Prostate gland (tissue), 2 donors: Measurements from ENCODE around the gene SDC3. TPM values are rescaled to one million over a fixed set of nuclear protein-coding genes. Genes with fewer than 3 reads are reported as not detected.

Experiments
- DNase-seq: peaks from one replicate; pipeline ENCODE4 v3.0.0-alpha.2; 2019; ENCODE audit warnings: low spot score
- H3K27ac ChIP-seq, 2 donors: fragments of 200-600 bp; sonication (generic); 2 replicates each; pipeline ENCODE4 v1.5.1; 2017 to 2019
- H3K27me3 ChIP-seq: fragments of 200-600 bp; sonication (generic); replicated peaks from 2 replicates; pipeline ENCODE4 v1.5.1; 2019; ENCODE audit not compliant: insufficient read depth
- H3K36me3 ChIP-seq, 2 donors: fragments of 200-600 bp; sonication (generic); 1 replicate in 1 of 2; 2 replicates in 1 of 2; pipeline versions ENCODE4 v1.5.1 to v1.8.1; 2017 to 2019
- H3K4me1 ChIP-seq: fragments of 200-600 bp; sonication (generic); replicated peaks from 2 replicates; pipeline ENCODE4 v1.5.1; 2019
- H3K4me3 ChIP-seq, 2 donors: fragments of 200-600 bp; sonication (generic); 2 replicates each; pipeline ENCODE4 v1.5.1; 2017 to 2019
- H3K9me3 ChIP-seq: fragments of 200-600 bp; sonication (generic); 2 replicates; pipeline ENCODE4 v1.5.1; 2017
- POLR2A ChIP-seq: fragments of 450-650 bp; IDR thresholded peaks from one replicate; pipeline ENCODE4 v1.6.1; 2016; ENCODE audit warnings: antibody characterized with exemption, mild to moderate bottlenecking
- POLR2AphosphoS5 ChIP-seq: sonication (generic); formaldehyde crosslinking; IDR thresholded peaks from one replicate; pipeline ENCODE4 v1.6.1; 2017; ENCODE audit warnings: antibody characterized with exemption
- WGBS: methylation state at CpG from one replicate; pipeline ENCODE4 v1.1.5; 2018; 5-methylcytosine and 5-hydroxymethylcytosine counted together
- intact Hi-C: fragments of 100-400 bp; cut with DNase I; formaldehyde crosslinking; loops from one replicate; pipeline ENCODE4 v1.14.2; 2022
- total RNA-seq, 2 donors: library from RNA; depleted of rRNA; stranded (reverse); fragments of >200 nt; gene quantifications; one replicate each; pipeline ENCODE4 v1.1.0, GENCODE V29; 2016
- TF ChIP-seq, protein P1 (sequence below), 4 experiments: fragments of 200-600 bp in 2 of 4; fragments of 450-650 bp in 2 of 4; sonication (generic) in 2 of 4; IDR thresholded peaks; 1 replicate in 3 of 4; 2 replicates in 1 of 4; pipeline ENCODE4 v1.5.1; 2016 to 2019; ENCODE audit warnings: antibody characterized with exemption in 4 of 4, mild to moderate bottlenecking in 2 of 4, moderate library complexity in 2 of 4

The SDC3 gene
- total RNA-seq, 2 donors from 2014 or later = 25.5 to 39.6 TPM

DNA sequence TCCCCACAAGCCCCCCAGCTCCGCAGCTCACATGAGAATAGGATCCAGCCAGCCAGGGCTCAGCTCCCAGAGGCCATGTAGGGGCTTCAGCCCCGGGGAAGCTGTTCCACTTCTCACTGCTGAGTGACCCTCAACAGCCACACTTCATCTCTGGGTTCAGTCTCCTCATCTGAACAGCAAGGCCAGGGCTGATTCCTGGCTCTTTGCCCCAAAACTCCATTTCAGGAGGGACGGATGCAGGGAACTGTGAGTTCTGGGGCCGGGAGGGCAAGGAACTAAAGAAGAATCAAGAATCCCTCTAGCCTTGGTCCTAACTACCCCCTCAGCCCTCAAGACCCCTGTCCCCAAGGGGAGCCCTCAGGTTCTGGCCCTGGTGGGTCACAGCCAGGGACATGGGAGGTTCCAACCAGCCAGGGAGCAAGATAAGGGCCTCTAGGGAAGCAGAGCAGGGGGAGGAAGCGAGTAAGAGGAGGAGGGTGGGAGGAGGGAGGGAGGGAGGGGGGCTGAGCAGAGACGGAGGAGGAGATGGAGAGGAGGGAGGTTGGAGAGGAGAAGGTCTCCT lies 13.1 kb downstream of the SDC3 start:
- H3K9me3 ChIP-seq = no peaks in the 10 kb centered on the region
- WGBS = 51% methylated on average over 6 of the region's 6 CpGs
- DNase-seq = no peak
- H3K4me1 ChIP-seq = no peaks in the 10 kb centered on the region
- peak overlapping the region; percentile 26 to 41 for H3K27ac ChIP-seq
- no peaks in the 10 kb centered on the region for H3K36me3 ChIP-seq
- H3K4me3 ChIP-seq = no peak overlapping the region
- H3K27me3 ChIP-seq = no peaks in the 10 kb centered on the region
- TF ChIP-seq, protein P1, sequence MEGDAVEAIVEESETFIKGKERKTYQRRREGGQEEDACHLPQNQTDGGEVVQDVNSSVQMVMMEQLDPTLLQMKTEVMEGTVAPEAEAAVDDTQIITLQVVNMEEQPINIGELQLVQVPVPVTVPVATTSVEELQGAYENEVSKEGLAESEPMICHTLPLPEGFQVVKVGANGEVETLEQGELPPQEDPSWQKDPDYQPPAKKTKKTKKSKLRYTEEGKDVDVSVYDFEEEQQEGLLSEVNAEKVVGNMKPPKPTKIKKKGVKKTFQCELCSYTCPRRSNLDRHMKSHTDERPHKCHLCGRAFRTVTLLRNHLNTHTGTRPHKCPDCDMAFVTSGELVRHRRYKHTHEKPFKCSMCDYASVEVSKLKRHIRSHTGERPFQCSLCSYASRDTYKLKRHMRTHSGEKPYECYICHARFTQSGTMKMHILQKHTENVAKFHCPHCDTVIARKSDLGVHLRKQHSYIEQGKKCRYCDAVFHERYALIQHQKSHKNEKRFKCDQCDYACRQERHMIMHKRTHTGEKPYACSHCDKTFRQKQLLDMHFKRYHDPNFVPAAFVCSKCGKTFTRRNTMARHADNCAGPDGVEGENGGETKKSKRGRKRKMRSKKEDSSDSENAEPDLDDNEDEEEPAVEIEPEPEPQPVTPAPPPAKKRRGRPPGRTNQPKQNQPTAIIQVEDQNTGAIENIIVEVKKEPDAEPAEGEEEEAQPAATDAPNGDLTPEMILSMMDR (IDR thresholded peaks at IDR 0.05) = no peak
- TF ChIP-seq POLR2AphosphoS5 = no peak
- TF ChIP-seq POLR2A = no peak
- intact Hi-C loops = no loop called here

DNA sequence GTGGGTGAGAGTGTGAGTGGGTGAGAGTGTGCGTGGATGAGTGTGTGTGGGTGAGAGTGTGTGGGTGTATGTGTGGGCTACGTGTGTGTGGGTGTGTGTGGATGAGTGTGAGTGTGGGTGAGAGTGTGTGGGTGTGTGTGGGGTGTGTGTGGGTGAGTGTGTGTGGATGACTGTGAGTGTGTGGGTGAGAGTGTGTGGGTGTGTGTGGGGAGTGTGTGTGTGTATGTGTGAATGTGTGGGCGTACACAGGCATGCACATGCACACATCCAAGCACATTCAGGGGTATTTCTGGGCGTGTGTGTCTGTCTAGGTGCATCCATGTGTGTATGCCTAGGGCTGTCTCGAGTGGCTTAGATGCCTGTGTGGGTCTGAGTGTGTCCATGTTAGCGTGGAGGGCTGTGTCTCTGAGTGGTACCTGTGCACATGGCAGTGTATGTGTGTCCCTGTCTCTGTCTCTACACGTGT lies 14.0 kb downstream of the SDC3 start:
- Histone ChIP-seq H3K27me3 (no peaks in the 10 kb centered on the region), H3K4me3 (no peak overlapping the region), H3K27ac (no peak overlapping the region), H3K4me1 (no peaks in the 10 kb centered on the region), H3K36me3 (no peaks in the 10 kb centered on the region), H3K9me3 (no peaks in the 10 kb centered on the region)
- TF ChIP-seq POLR2AphosphoS5 (no peak), POLR2A (no peak)
- TF ChIP-seq, protein P1 (IDR thresholded peaks at IDR 0.05) = no peak
- WGBS = 70% methylated on average over 7 of the region's 7 CpGs
- no peak for DNase-seq
- intact Hi-C loops = no loop called here

DNA sequence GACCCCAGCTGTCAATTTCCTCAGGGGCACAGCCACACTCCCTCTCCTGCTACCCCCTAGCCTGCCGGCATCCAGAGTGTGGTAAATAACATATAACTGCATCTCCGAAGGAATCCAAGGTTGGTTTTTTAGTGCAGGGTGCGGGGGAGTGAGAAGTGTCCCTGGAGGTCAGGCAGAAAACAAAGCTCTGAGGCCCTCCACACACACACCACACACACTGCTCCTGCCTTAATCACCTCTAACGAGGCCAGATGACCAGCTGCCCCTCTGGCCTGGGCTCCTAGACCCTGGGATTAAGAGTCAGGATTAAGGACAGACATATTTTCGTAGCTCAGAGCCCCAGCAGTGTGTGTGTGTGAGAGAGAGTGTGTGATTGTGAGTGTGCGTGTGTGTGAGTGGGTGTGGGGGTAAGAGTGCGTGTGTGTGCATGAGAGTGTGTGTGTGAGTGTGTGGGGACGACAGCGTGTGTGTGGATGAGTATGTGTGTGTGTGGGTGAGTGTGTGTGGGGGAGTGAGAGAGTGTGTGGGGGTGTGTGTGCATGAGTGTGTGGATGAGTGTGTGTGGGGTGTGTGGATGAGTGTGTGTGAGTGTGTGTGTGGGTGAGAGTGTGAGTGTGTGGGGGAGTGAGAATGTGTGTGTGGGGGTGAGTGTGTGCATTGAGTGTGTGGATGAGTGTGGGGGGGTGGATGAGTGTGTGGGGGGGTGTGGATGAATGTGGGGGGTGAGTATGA lies 14.6 kb downstream of the SDC3 start:
- no peaks in the 10 kb centered on the region for H3K36me3 ChIP-seq
- WGBS = 70% methylated on average over 9 of the region's 9 CpGs
- H3K4me1 ChIP-seq = peaks cover 3% of the 10 kb centered on the region
- TF ChIP-seq, protein P1 (IDR thresholded peaks at IDR 0.05) = no peak
- TF ChIP-seq POLR2AphosphoS5 (no peak), POLR2A (no peak)
- H3K4me3 ChIP-seq = no peak overlapping the region
- intact Hi-C loops = no loop called here
- H3K9me3 ChIP-seq = no peaks in the 10 kb centered on the region
- no peak overlapping the region for H3K27ac ChIP-seq
- DNase-seq = no peak
- H3K27me3 ChIP-seq = no peaks in the 10 kb centered on the region

- no peaks in the 10 kb centered on the region for H3K36me3 ChIP-seq
- no peak overlapping the region for H3K4me3 ChIP-seq
- H3K27me3 ChIP-seq = no peaks in the 10 kb centered on the region
- peaks cover 6% of the 10 kb centered on the region for H3K4me1 ChIP-seq
- intact Hi-C loops = no loop called here
- no peaks in the 10 kb centered on the region for H3K9me3 ChIP-seq
- WGBS = 86% methylated on average over 6 of the region's 6 CpGs
- no peak for TF ChIP-seq POLR2A
- TF ChIP-seq, protein P1 (IDR thresholded peaks at IDR 0.05) = no peak
- TF ChIP-seq POLR2AphosphoS5 = no peak
- H3K27ac ChIP-seq = no peak overlapping the region
- DNase-seq = no peak
Observed at GRCh38 chr1:30892671-30893073, 15.9 kb downstream of the SDC3 start.

DNA sequence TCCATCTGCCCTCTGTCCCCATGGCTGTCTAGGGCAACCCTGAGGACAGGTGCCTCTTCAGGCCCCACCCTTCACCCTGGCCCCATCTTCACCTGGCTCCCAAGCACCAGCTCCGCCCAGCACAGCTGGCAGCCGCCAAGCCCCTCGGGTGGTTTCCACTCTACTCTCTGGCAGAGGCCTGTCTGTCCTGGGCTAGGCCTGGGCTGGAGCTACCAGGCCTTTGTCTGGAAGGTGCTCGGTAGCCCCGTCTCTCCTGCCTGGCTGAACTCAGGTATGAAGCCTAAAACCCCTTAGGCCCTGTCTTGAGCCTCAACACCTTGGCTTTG lies 17.4 kb downstream of the SDC3 start:
- TF ChIP-seq POLR2AphosphoS5 (no peak), POLR2A (no peak)
- TF ChIP-seq, protein P1 (IDR thresholded peaks at IDR 0.05) = no peak
- no peaks in the 10 kb centered on the region for H3K36me3 ChIP-seq
- DNase-seq = no peak
- no peaks in the 10 kb centered on the region for H3K9me3 ChIP-seq
- H3K27me3 ChIP-seq = no peaks in the 10 kb centered on the region
- no peak overlapping the region for H3K27ac ChIP-seq
- WGBS = 92% methylated on average over 5 of the region's 5 CpGs
- intact Hi-C loops = no loop called here
- H3K4me1 ChIP-seq = peaks cover 6% of the 10 kb centered on the region
- no peak overlapping the region for H3K4me3 ChIP-seq
